NCI-H2196 treated with DMSO at 0.1 percent for 48 hours (cell line): ENCODE data around the gene TMEM207.

Source experiments
- DNase-seq: peaks from one replicate; lab custom pipeline; 2025; ENCODE audit not compliant: unreplicated experiment; lab: John Stamatoyannopoulos, UW

The TMEM207 gene

GRCh38 chr3:190387578-190388213 lies 62.0 kb downstream of the TMEM207 start, which contains the start of gene CLDN16:
Gene CLDN16 (plus strand): TSS chr3:190388163. CDS start chr3:190388330, 167 bp downstream.
- DNase-seq, result no peak

- no peak for DNase-seq
Observed at GRCh38 chr3:190385731-190386688, 63.7 kb downstream of the TMEM207 start.

GRCh38 chr3:190384309-190384756 lies 65.4 kb downstream of the TMEM207 start:
- DNase-seq, result no peak

- no peak for DNase-seq
Observed at GRCh38 chr3:190382082-190382481, 67.6 kb downstream of the TMEM207 start.

- DNase-seq, result no peak
Observed at GRCh38 chr3:190381441-190381840, 68.3 kb downstream of the TMEM207 start.

- no peak for DNase-seq
Observed at GRCh38 chr3:190380184-190380583, 69.5 kb downstream of the TMEM207 start.
